Left ventricle myocardium inferior (tissue), 1 donor: Measurements from ENCODE around the gene BCAS3. TPM values are rescaled to one million over a fixed set of nuclear protein-coding genes. Genes with fewer than 3 reads are reported as not detected.

Experiments
- DNase-seq: peaks from one replicate; pipeline ENCODE4 v3.0.0-alpha.2; 2020
- H3K27ac ChIP-seq: fragments of 200-600 bp; replicated peaks from 2 replicates; pipeline ENCODE4 v1.8.0; 2021
- H3K27me3 ChIP-seq: fragments of 200-600 bp; 2 replicates; pipeline ENCODE4 v1.8.0; 2021; ENCODE audit warnings: low read depth
- H3K36me3 ChIP-seq: fragments of 200-600 bp; 2 replicates; pipeline ENCODE4 v1.8.0; 2021
- H3K4me1 ChIP-seq: fragments of 200-600 bp; 2 replicates; pipeline ENCODE4 v1.8.0; 2021
- H3K4me3 ChIP-seq: fragments of 200-600 bp; 2 replicates; pipeline ENCODE4 v1.8.0; 2021; ENCODE audit warnings: mild to moderate bottlenecking, moderate library complexity
- H3K9me3 ChIP-seq: fragments of 200-600 bp; replicated peaks from 2 replicates; pipeline ENCODE4 v1.8.0; 2021
- intact Hi-C: fragments of 100-400 bp; cut with micrococcal nuclease; formaldehyde crosslinking; loops from one replicate; pipeline ENCODE4 v1.11.0; 2022
- total RNA-seq: library from RNA; stranded (reverse); fragmentation: NEBNext Ultra II Directional; extraction: Animal tissue kit (Norgen Biotek cat#: 25700); gene quantifications from one replicate; pipeline ENCODE4 v1.2.1, GENCODE V29; 2021
- TF ChIP-seq, protein P1 (sequence below): fragments of 200-600 bp; IDR thresholded peaks from 2 replicates; pipeline ENCODE4 v1.8.0; 2021; ENCODE audit warnings: antibody characterized with exemption, mild to moderate bottlenecking, borderline replicate concordance
- donor health status: DM: no; HTN: yes; CAD: no; lungs with severe emphysema.

Gene BCAS3
- total RNA-seq, 1 donor from 2014 or later: 16.5 TPM

DNA sequence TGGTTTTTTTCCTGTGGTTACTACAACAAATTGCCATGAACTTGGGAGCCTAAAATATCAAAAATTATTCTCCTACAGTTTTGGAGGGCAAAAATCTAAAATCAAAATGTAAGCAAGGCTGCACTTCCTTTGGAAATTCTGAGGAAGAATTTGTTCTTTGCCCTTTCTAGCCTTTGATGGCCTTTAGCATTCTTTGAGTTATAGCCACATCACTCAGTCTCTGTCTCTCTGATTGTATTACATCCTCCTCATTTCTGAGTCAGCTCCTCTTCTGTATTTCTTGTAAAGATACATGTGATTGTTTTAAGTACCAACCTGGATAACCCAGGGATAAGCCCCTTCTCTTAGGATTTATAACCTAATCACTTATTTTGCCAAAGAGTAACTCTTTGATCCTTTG is 282.0 kb downstream of the BCAS3 start:
- Histone ChIP-seq H3K4me3 (no peak overlapping the region), H3K9me3 (peaks cover 28% of the 10 kb centered on the region), H3K36me3 (peaks cover 21% of the 10 kb centered on the region), H3K4me1 (no peaks in the 10 kb centered on the region), H3K27me3 (no peaks in the 10 kb centered on the region), H3K27ac (no peak overlapping the region)
- intact Hi-C loops: no loop called here
- DNase-seq: no peak
- TF ChIP-seq, protein P1, sequence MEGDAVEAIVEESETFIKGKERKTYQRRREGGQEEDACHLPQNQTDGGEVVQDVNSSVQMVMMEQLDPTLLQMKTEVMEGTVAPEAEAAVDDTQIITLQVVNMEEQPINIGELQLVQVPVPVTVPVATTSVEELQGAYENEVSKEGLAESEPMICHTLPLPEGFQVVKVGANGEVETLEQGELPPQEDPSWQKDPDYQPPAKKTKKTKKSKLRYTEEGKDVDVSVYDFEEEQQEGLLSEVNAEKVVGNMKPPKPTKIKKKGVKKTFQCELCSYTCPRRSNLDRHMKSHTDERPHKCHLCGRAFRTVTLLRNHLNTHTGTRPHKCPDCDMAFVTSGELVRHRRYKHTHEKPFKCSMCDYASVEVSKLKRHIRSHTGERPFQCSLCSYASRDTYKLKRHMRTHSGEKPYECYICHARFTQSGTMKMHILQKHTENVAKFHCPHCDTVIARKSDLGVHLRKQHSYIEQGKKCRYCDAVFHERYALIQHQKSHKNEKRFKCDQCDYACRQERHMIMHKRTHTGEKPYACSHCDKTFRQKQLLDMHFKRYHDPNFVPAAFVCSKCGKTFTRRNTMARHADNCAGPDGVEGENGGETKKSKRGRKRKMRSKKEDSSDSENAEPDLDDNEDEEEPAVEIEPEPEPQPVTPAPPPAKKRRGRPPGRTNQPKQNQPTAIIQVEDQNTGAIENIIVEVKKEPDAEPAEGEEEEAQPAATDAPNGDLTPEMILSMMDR: no peak

DNA sequence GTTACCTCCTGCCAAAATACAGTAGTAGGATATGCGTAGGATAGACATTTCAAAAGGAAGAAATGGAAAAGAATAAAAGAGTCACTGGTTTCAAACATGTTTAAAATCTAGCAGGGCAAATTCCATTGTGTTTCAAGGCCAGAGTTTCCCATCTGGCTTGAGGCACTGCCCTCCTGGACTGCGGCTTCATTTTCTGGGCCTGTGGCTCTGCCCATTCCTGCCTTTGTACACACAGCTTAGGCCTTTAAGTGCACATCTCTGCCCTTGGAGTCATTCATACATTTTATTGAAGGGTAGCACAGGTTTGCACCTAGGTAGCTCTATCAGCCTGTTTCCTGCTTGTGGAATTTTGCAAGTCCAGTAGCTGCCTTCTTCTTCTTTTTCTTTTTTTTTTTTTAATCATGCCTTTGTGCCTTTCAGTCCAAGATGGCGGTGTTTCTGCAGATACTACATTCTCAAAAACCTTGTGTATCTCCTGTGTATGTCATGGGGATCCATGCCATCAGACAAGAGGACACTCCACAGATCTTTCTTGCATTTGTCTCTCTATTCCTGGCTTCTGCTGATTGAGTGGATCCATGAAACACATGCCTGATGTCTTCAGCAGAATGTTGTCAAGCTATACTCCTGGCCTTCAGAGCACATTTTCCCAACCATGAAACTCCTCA is 282.9 kb downstream of the BCAS3 start:
- no peaks in the 10 kb centered on the region for H3K4me1 ChIP-seq
- H3K27ac ChIP-seq: no peak overlapping the region
- peaks cover 21% of the 10 kb centered on the region for H3K36me3 ChIP-seq
- TF ChIP-seq, protein P1: no peak
- DNase-seq: no peak
- no peaks in the 10 kb centered on the region for H3K27me3 ChIP-seq
- H3K4me3 ChIP-seq: no peak overlapping the region
- peaks cover 35% of the 10 kb centered on the region for H3K9me3 ChIP-seq
- intact Hi-C loops: no loop called here

DNA sequence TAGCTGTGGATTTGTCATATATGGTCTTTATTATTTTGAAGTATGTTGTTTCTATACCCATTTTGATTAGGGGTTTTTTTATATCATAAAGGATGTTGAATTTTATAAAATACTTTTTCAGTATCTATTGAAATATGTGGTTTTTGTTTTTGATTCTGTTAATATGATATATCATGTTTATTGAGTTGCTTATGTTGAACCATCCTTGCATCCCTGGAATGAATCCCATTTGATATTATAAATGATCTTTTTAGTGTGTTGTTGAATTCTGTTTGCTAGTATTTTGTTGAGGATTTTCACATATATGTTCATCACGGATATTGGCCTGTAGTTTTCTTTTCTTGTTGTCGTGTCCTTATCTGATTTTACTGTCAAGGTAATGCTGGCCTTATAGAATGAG is 286.5 kb downstream of the BCAS3 start:
- Histone ChIP-seq H3K27me3 (no peaks in the 10 kb centered on the region), H3K36me3 (peaks cover 18% of the 10 kb centered on the region), H3K4me1 (no peaks in the 10 kb centered on the region), H3K4me3 (no peak overlapping the region), H3K27ac (no peak overlapping the region), H3K9me3 (peaks cover 52% of the 10 kb centered on the region)
- TF ChIP-seq, protein P1: no peak
- intact Hi-C loops: no loop called here
- DNase-seq: no peak

DNA sequence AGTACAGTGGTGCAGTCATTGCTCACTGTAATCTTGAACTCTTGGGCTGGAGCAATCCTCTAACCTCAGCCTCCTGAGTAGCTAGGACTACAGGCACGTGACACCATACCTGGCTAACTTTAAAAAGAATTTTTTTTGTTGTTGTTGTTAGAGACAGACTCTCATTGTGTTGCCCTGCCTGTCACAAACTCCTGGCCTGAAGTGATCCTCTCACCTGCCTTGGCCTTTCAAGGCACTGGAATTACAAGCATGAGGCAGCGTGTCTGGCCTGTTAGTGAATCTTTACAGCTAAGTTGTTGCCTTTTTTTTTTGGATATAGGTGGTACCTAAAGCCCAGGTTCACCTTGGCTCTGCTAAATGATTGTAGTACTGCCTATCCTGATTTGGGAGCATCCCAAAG is 290.6 kb downstream of the BCAS3 start:
- H3K4me3 ChIP-seq: no peak overlapping the region
- intact Hi-C loops: no loop called here
- TF ChIP-seq, protein P1: no peak
- H3K36me3 ChIP-seq: no peaks in the 10 kb centered on the region
- DNase-seq: no peak
- no peak overlapping the region for H3K27ac ChIP-seq
- peaks cover 42% of the 10 kb centered on the region for H3K9me3 ChIP-seq
- H3K4me1 ChIP-seq: no peaks in the 10 kb centered on the region
- H3K27me3 ChIP-seq: no peaks in the 10 kb centered on the region

DNA sequence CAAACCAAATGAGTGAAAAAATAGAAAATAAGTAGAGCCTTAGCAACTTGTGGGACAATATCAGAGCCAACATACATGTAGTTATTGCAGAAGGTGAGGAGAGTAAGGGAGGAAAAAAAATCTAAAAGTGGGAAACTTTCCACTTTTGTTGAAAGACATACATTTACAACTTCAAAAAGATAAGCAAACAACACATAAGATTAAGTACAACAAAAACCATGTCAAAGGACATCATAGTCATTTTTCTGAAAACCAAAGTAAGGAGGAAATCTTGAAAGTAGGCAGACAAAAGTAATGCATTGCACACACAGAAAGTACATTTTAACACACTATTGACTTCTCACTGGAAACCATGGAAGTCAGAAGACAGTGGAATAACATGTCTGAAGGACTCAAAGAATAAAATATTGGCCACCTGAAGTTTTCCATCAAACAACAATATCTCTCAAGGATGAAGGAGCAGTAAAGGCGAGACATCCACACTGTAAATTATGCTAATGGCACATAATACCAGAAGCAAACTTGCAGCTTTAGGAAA is 291.9 kb downstream of the BCAS3 start:
- TF ChIP-seq, protein P1: no peak
- no peaks in the 10 kb centered on the region for H3K36me3 ChIP-seq
- H3K27ac ChIP-seq: no peak overlapping the region
- no peaks in the 10 kb centered on the region for H3K27me3 ChIP-seq
- DNase-seq: no peak
- H3K4me3 ChIP-seq: no peak overlapping the region
- H3K9me3 ChIP-seq: peaks cover 29% of the 10 kb centered on the region
- intact Hi-C loops: no loop called here
- no peaks in the 10 kb centered on the region for H3K4me1 ChIP-seq
